GM18511 (cell line): Measurements from ENCODE around the gene ZNF534.
"Not testable (repeated sequence)": the region's sequence is repeated elsewhere in the genome, so short reads cannot be mapped to it uniquely, and the experiment has no call there.

Experiments
- ATAC-seq: cut with Tn5 transposase; IDR thresholded peaks from one replicate; pipeline ENCODE4 v1.9.1; 2021; ENCODE audit warnings: mild to moderate bottlenecking, moderate library complexity; ENCODE audit not compliant: unreplicated experiment

ZNF534 gene

GRCh38 chr19:52428937-52429336 is at the start of gene ZNF534:
ZNF534 (plus strand) TSS chr19:52429148; CDS start chr19:52431475, 2,327 bp downstream.
- ATAC-seq = no peak

GRCh38 chr19:52391135-52391534 is 37.8 kb upstream of the ZNF534 start:
- ATAC-seq = no peak

- peak; percentile 96 for ATAC-seq
Observed at GRCh38 chr19:52397310-52398080, 31.5 kb upstream of the ZNF534 start, which contains the start of gene ZNF528. ZNF528 (plus strand) TSS chr19:52397849; CDS start chr19:52402014, 4,165 bp downstream.

- ATAC-seq = peak; percentile 55
Observed at GRCh38 chr19:52398081-52398441, 30.9 kb upstream of the ZNF534 start.

- no peak for ATAC-seq
Observed at GRCh38 chr19:52410276-52410675, 18.7 kb upstream of the ZNF534 start.

- no peak for ATAC-seq
Observed at GRCh38 chr19:52415711-52416110, 13.2 kb upstream of the ZNF534 start.

GRCh38 chr19:52442179-52442578 is 13.2 kb downstream of the ZNF534 start:
- no peak for ATAC-seq

- ATAC-seq = no peak
Observed at GRCh38 chr19:52444506-52444905, 15.6 kb downstream of the ZNF534 start.

- no peak for ATAC-seq
Observed at GRCh38 chr19:52451241-52451640, 22.3 kb downstream of the ZNF534 start.

GRCh38 chr19:52453324-52454094 is 24.6 kb downstream of the ZNF534 start, which contains the start of gene ZNF578:
ZNF578 (plus strand) TSS chr19:52453553; CDS start chr19:52501846, 48,293 bp downstream.
- ATAC-seq = no peak

- no peak for ATAC-seq
Observed at GRCh38 chr19:52464798-52465470, 36.0 kb downstream of the ZNF534 start.

- no peak for ATAC-seq
Observed at GRCh38 chr19:52473655-52474350, 44.9 kb downstream of the ZNF534 start.

- no peak for ATAC-seq
Observed at GRCh38 chr19:52474351-52475127, 45.6 kb downstream of the ZNF534 start.

- not testable (repeated sequence) for ATAC-seq
Observed at GRCh38 chr19:52484111-52484743, 55.3 kb downstream of the ZNF534 start.

- ATAC-seq = not testable (repeated sequence)
Observed at GRCh38 chr19:52485064-52485463, 56.1 kb downstream of the ZNF534 start.

- not testable (repeated sequence) for ATAC-seq
Observed at GRCh38 chr19:52485561-52486240, 56.8 kb downstream of the ZNF534 start.

- no peak for ATAC-seq
Observed at GRCh38 chr19:52492201-52492993, 63.4 kb downstream of the ZNF534 start.

GRCh38 chr19:52492994-52493470 is 64.1 kb downstream of the ZNF534 start:
- ATAC-seq = no peak
